ENCODE data around the gene SZRD1.

Gene SZRD1

DNA sequence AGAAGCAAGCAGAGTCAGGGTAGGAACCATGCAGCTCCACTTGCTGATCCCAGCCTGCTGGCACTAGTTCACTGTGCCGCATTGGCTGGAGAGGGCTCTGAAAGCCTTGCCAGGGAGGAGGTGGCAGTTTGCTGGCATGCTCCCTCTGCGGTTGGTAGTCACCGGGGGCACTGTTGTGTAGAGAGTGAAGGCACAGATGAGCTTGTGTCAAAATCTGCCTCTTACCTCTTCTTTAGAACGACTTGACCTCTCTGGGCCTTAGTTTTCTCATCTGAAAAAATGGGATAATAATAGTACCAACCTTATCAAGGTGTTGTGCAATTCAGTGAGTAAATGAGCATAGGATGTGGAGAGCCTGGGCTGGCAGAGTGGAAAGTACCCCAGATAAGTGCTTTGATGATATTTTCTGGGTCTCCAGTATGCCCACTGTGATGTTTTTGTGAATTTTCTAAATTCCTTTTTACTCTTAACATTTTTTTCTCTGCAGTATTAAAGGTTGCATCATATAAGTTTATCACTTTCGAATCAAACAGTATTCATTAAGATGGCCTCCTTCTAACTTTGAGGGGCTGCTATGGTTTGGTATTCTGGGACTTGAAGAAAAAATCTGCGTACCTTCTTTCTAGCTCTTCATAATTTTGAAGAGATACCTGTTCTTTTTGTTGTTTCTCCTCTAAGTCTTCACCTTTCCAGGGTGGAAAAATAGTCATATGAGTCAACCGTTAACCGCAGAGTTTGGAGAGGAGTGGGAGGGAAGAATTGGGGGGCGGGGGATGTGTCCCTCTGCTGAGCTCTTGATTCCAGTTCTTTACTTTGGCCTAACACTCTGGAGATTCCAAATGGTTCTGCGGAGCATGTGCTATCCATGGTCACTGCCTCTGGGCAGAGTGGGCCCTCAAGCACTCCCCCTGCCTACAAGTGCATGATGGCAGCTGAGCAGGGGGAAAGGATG, 26.8 kb downstream of the SZRD1 start:
- Histone ChIP-seq H3K9ac (no peak overlapping the region), H3K4me2 (ENCODE audit: low read length) (no peak overlapping the region), H3K79me2 (peaks cover 21% of the 10 kb centered on the region), H3K27me3 (ENCODE audit: control insufficient read depth, insufficient read depth, low read length) (no peaks in the 10 kb centered on the region), H3K36me3 (ENCODE audit: control insufficient read depth, insufficient read depth, low read length) (no peaks in the 10 kb centered on the region), H3K27ac (no peak overlapping the region), H3K4me3 (ENCODE audit: low read depth, low read length) (no peak overlapping the region), H3K4me1 (peaks cover 12% of the 10 kb centered on the region), H2AFZ (no peak overlapping the region), H3K9me3 (ENCODE audit: control insufficient read depth, low read length) (no peaks in the 10 kb centered on the region)
- TF ChIP-seq, protein P1, sequence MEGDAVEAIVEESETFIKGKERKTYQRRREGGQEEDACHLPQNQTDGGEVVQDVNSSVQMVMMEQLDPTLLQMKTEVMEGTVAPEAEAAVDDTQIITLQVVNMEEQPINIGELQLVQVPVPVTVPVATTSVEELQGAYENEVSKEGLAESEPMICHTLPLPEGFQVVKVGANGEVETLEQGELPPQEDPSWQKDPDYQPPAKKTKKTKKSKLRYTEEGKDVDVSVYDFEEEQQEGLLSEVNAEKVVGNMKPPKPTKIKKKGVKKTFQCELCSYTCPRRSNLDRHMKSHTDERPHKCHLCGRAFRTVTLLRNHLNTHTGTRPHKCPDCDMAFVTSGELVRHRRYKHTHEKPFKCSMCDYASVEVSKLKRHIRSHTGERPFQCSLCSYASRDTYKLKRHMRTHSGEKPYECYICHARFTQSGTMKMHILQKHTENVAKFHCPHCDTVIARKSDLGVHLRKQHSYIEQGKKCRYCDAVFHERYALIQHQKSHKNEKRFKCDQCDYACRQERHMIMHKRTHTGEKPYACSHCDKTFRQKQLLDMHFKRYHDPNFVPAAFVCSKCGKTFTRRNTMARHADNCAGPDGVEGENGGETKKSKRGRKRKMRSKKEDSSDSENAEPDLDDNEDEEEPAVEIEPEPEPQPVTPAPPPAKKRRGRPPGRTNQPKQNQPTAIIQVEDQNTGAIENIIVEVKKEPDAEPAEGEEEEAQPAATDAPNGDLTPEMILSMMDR (IDR thresholded peaks at IDR 0.05) = no peak

DNA sequence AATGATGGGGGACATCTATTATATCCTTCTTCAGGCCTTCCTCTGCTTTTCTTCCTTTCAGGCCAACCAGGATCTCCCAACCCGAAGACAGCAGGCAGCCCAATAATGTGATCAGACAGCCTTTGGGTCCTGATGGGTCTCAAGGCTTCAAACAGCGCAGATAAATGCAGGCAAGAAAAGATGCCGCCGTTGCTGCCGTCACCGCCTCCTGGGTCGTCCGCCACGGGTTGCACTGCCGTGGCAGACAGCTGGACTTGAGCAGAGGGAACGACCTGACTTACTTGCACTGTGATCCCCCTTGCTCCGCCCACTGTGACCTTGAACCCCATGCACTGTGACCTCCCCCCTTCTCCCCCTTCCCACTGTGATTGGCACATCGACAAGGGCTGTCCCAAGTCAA, 27.9 kb downstream of the SZRD1 start:
- Histone ChIP-seq H3K79me2 (peaks cover 17% of the 10 kb centered on the region), H3K4me1 (peaks cover 12% of the 10 kb centered on the region), H3K27ac (no peak overlapping the region), H3K27me3 (ENCODE audit: control insufficient read depth, insufficient read depth, low read length) (no peaks in the 10 kb centered on the region), H3K9me3 (ENCODE audit: control insufficient read depth, low read length) (no peaks in the 10 kb centered on the region), H3K36me3 (ENCODE audit: control insufficient read depth, insufficient read depth, low read length) (no peaks in the 10 kb centered on the region), H3K9ac (no peak overlapping the region), H3K4me3 (ENCODE audit: low read depth, low read length) (no peak overlapping the region), H2AFZ (no peak overlapping the region), H3K4me2 (ENCODE audit: low read length) (no peak overlapping the region)
- TF ChIP-seq, protein P1 (IDR thresholded peaks at IDR 0.05) = no peak

DNA sequence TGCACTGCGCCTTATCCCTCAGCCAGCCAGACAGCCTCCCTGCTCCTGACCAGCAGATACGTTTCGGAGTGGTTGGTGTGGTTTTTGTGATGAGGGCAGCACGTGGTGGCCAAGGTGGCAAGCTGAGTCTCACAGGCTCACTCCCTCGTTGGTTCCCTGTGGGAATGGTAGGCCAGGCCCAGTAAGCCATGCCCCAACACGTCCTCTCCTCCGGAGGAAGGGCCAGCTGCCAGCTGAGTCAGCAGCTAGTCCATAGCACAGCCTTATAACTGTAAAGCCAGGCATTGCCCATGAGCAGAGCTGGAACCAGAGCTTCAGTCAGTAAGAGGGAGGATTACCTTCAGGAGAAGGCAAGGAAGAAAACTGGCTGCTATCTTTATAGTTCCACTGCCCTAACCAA, 29.5 kb downstream of the SZRD1 start:
- Histone ChIP-seq H3K4me2 (ENCODE audit: low read length) (no peak overlapping the region), H3K4me3 (ENCODE audit: low read depth, low read length) (no peak overlapping the region), H3K9me3 (ENCODE audit: control insufficient read depth, low read length) (no peaks in the 10 kb centered on the region), H3K79me2 (peaks cover 7% of the 10 kb centered on the region), H3K27me3 (ENCODE audit: control insufficient read depth, insufficient read depth, low read length) (no peaks in the 10 kb centered on the region), H3K9ac (no peak overlapping the region), H3K27ac (no peak overlapping the region), H3K36me3 (ENCODE audit: control insufficient read depth, insufficient read depth, low read length) (no peaks in the 10 kb centered on the region), H2AFZ (no peak overlapping the region), H3K4me1 (peaks cover 12% of the 10 kb centered on the region)
- TF ChIP-seq, protein P1 (IDR thresholded peaks at IDR 0.05) = no peak

DNA sequence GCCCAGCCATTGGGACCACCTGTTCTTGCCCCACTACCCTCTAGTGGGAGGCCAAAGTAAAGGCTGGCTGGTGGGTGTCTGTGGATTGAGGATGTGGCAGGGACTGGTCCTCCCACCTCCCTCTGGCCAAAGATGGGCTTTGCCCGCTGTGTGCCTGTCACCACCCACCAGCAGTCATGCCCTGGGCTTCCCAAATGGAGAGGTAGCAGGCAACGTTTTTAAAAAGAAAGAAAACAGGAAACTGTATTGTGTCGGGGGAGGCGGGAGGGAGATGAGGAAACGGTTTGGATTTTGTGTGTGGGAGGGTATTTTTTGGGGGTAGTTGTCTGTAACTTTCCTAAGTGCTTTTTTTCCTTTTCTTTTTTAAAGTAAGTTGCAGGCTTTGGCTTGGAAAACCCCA, 30.1 kb downstream of the SZRD1 start:
- TF ChIP-seq, protein P1 (IDR thresholded peaks at IDR 0.05) = no peak
- peaks cover 12% of the 10 kb centered on the region for H3K4me1 ChIP-seq
- H3K4me3 ChIP-seq (ENCODE audit: low read depth, low read length) = no peak overlapping the region
- H3K27ac ChIP-seq = no peak overlapping the region
- H3K36me3 ChIP-seq (ENCODE audit: control insufficient read depth, insufficient read depth, low read length) = no peaks in the 10 kb centered on the region
- H3K27me3 ChIP-seq (ENCODE audit: control insufficient read depth, insufficient read depth, low read length) = no peaks in the 10 kb centered on the region
- H3K4me2 ChIP-seq (ENCODE audit: low read length) = no peak overlapping the region
- no peaks in the 10 kb centered on the region for H3K9me3 ChIP-seq (ENCODE audit: control insufficient read depth, low read length)
- H3K9ac ChIP-seq = no peak overlapping the region
- no peak overlapping the region for H2AFZ ChIP-seq
- H3K79me2 ChIP-seq = peaks cover 7% of the 10 kb centered on the region

All from parathyroid adenoma (tissue), 2 donors.